ENCODE measurements around the gene NMNAT2.

The NMNAT2 gene

DNA sequence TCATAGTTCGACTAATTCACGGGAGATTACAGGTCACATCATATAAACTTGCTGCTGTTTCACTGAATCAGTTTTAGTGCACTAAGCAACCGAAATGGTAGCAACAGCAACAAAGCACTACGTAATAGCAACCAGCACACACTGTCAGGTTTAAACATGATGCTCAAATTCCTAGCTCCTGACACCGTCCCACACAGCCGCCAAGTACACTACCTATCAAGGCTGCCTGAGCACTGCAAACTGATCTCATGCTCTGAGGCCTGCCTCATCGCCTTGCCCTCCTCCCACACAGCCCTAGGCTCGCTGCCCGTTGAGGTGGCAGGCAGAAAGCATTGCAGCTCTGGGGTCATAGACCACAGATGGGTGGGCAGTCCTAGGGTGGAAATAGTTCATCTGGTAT is 219.7 kb downstream of the NMNAT2 start:
- H3F3A ChIP-seq (ENCODE audit: insufficient read depth, low read length), result no peaks in the 10 kb centered on the region
- no peaks in the 10 kb centered on the region for H3K27me3 ChIP-seq (ENCODE audit: insufficient read depth, low read length)
- no peak overlapping the region for H2AFZ ChIP-seq (ENCODE audit: low read length)
- H3K4me1 ChIP-seq (ENCODE audit: insufficient read depth, low read length, severe bottlenecking), result peaks cover 4% of the 10 kb centered on the region
- no peak overlapping the region for H3K27ac ChIP-seq (ENCODE audit: low read depth, low read length, poor library complexity, severe bottlenecking)
- H3K9ac ChIP-seq (ENCODE audit: low read length), result no peak overlapping the region
- no peaks in the 10 kb centered on the region for H3K36me3 ChIP-seq (ENCODE audit: insufficient read depth, low read length)
- no peaks in the 10 kb centered on the region for H3K9me3 ChIP-seq (ENCODE audit: low read length)
- TF ChIP-seq EZH2 (IDR thresholded peaks at IDR 0.05; ENCODE audit: borderline replicate concordance, low read length), result no peak
- TF ChIP-seq, protein P1, sequence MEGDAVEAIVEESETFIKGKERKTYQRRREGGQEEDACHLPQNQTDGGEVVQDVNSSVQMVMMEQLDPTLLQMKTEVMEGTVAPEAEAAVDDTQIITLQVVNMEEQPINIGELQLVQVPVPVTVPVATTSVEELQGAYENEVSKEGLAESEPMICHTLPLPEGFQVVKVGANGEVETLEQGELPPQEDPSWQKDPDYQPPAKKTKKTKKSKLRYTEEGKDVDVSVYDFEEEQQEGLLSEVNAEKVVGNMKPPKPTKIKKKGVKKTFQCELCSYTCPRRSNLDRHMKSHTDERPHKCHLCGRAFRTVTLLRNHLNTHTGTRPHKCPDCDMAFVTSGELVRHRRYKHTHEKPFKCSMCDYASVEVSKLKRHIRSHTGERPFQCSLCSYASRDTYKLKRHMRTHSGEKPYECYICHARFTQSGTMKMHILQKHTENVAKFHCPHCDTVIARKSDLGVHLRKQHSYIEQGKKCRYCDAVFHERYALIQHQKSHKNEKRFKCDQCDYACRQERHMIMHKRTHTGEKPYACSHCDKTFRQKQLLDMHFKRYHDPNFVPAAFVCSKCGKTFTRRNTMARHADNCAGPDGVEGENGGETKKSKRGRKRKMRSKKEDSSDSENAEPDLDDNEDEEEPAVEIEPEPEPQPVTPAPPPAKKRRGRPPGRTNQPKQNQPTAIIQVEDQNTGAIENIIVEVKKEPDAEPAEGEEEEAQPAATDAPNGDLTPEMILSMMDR (IDR thresholded peaks at IDR 0.05; ENCODE audit: low read length), result no peak
- H3K79me2 ChIP-seq (ENCODE audit: insufficient read depth, low read length), result no peaks in the 10 kb centered on the region
- no peaks in the 10 kb centered on the region for H3K9me2 ChIP-seq (ENCODE audit: low read depth, low read length)
- H3K4me2 ChIP-seq (ENCODE audit: low read length), result no peak overlapping the region
- no peaks in the 10 kb centered on the region for H4K20me1 ChIP-seq (ENCODE audit: insufficient read depth, low read length)
- no peak overlapping the region for H3K4me3 ChIP-seq (ENCODE audit: low read depth, low read length, poor library complexity, severe bottlenecking)

Measured in OCI-LY1 (cell line).